Left kidney (tissue), 2 donors: ENCODE measurements around the gene TIMM22. TPM values are rescaled to one million over a fixed set of nuclear protein-coding genes. Genes with fewer than 3 reads are reported as not detected.

Experiments used
- DNase-seq: peaks from one replicate; pipeline ENCODE4 v3.0.0-alpha.2; 2013
- polyA plus RNA-seq: library from polyadenylated mRNA; unstranded; fragments of 120-200 nt; gene quantifications from one replicate; pipeline ENCODE4 v1.2.1, GENCODE V29; 2013; ENCODE audit not compliant: insufficient read length

Gene TIMM22
- polyA plus RNA-seq, 1 donor = 14.4 TPM

- no peak for DNase-seq
Measured at GRCh38 chr17:1012823-1013728, 16.1 kb downstream of the TIMM22 start.

GRCh38 chr17:1013729-1014090, 16.8 kb downstream of the TIMM22 start:
- DNase-seq = no peak

GRCh38 chr17:1018547-1018946, 21.6 kb downstream of the TIMM22 start:
- DNase-seq = no peak

GRCh38 chr17:1019451-1019850, 22.5 kb downstream of the TIMM22 start:
- DNase-seq = no peak

- DNase-seq = no peak
Measured at GRCh38 chr17:1021147-1021546, 24.2 kb downstream of the TIMM22 start.

GRCh38 chr17:1022278-1023024, 25.5 kb downstream of the TIMM22 start:
- no peak for DNase-seq

GRCh38 chr17:1024076-1024475, 27.1 kb downstream of the TIMM22 start:
- no peak for DNase-seq

- DNase-seq = no peak
Measured at GRCh38 chr17:1025733-1026598, 29.0 kb downstream of the TIMM22 start.

GRCh38 chr17:1026599-1026975, 29.7 kb downstream of the TIMM22 start:
- DNase-seq = no peak

- DNase-seq = no peak
Measured at GRCh38 chr17:1027044-1027443, 30.1 kb downstream of the TIMM22 start.

GRCh38 chr17:1029196-1029921, 32.4 kb downstream of the TIMM22 start:
- no peak for DNase-seq

- DNase-seq = no peak
Measured at GRCh38 chr17:1029922-1030644, 33.2 kb downstream of the TIMM22 start.

GRCh38 chr17:1030684-1031532, 34.0 kb downstream of the TIMM22 start:
- no peak for DNase-seq

- DNase-seq = no peak
Measured at GRCh38 chr17:1031711-1032110, 34.8 kb downstream of the TIMM22 start.

GRCh38 chr17:1032391-1032790, 35.5 kb downstream of the TIMM22 start:
- DNase-seq = no peak

GRCh38 chr17:1033503-1033902, 36.6 kb downstream of the TIMM22 start:
- DNase-seq = no peak

GRCh38 chr17:1034652-1035210, 37.8 kb downstream of the TIMM22 start:
- DNase-seq = no peak

- DNase-seq = no peak
Measured at GRCh38 chr17:1035546-1036170, 38.7 kb downstream of the TIMM22 start.

- no peak for DNase-seq
Measured at GRCh38 chr17:1036171-1036844, 39.4 kb downstream of the TIMM22 start.
